HG02763 (cell line): ENCODE measurements around the gene HS3ST5.
A peak's percentile ranks its signal among the peaks of the same experiment; 100 is the strongest.
"Not testable (repeated sequence)": the region's sequence is repeated elsewhere in the genome, so short reads cannot be mapped to it uniquely, and the experiment has no call there.

Experiments used
- ATAC-seq: cut with Tn5 transposase; IDR thresholded peaks from one replicate; pipeline ENCODE4 v1.9.1; 2021; ENCODE audit warnings: mild to moderate bottlenecking, moderate library complexity; ENCODE audit not compliant: unreplicated experiment

The HS3ST5 gene

GRCh38 chr6:114280239-114280982, 62.4 kb downstream of the HS3ST5 start:
- no peak for ATAC-seq

DNA sequence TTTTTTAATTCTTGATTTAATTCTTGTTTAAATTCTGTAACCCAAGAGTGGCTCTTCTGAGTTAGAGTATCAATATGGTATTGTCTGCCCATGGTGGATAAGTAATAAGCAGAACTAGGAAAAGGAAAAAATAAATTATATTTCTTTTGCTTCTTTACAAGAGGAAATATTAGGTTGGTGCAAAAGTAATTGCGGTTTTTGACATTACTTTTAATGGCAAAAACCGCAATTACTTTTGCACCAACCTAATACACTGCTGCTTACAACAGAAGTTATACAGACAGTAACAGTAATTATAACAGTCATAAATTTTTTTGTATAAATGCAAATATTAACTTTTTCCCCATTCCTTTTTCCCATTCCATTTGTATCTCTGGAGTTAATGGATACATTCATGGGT, 65.6 kb downstream of the HS3ST5 start:
- ATAC-seq = no peak

GRCh38 chr6:114276783-114277182, 66.0 kb downstream of the HS3ST5 start:
- ATAC-seq = no peak

GRCh38 chr6:114274836-114275235, 68.0 kb downstream of the HS3ST5 start:
- ATAC-seq = no peak

DNA sequence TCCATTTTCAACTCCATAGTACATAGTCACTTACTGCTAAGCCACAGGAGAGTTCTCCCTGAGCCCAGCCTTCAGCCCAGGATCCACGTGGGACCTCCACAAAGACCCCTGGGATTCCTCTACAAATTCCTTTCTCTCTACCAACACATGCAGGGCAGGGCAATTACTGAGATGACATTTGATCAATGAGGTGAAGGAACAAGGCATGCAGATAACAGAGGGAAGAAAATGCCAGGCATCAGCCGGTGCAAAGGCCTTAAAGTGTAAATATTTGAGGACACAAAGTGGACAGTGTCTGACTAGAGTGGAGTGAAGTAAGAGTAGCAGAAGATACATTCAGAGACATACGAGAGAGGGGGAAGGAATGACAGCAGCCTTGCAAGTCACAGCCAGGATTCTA, 70.2 kb downstream of the HS3ST5 start:
- no peak for ATAC-seq

DNA sequence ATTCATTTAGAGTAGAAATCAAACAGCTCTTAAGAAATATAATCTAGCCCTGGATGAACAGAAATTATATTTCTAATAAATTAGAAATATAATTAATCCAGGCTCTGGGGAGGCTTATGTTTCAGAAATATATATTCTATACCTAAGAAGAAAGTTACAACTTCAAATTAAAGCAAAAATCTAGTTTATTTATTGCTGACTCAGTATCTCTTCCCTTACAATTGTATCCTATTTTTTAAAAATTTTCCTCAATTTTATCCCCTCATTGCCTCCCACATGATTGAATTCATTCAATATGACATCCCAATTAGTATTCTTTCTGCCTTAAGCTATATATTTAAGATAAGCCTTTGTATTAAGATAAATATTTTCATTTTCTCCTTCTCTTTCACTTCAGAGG, 71.4 kb downstream of the HS3ST5 start:
- ATAC-seq = no peak

DNA sequence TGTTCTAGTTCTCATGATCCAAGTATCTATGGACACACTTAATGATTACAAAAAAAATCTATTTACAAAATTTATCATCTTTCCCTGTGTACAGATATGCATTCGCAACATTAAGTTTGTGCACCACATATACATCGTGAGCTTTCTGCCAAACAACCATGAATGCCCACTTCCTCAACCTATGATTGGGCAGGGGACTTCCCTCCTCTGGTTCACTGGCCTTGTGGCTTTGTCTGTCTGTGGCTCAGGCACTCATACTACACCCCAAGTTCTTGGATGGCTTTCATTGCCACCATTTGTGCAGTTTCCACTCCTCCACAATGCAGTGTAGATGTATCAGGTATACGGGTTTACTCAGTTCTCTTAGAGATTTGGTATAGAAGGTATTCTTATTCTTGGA, 74.9 kb downstream of the HS3ST5 start:
- peak; percentile 66 for ATAC-seq

GRCh38 chr6:114260810-114261209, 82.0 kb downstream of the HS3ST5 start:
- ATAC-seq = no peak

DNA sequence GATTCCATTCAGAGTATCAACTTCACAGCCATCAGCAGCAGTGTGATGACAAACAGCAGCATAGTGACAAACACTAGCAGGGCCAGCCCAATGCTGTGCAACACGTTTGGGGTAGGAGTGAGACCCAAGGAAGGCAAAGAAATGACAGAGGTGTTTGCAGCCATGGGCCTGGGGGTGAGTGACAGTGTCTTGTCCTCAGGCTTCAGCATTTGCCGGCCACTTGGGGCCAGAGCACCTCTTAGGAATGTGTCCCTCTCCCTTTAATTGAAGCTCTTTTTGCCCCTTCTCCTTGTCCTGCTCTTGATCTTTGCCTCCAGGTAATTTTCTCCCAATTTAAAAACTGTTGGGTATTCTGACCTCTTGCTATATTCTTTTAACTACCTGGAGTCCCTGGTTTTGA, 84.4 kb downstream of the HS3ST5 start:
- ATAC-seq = no peak

DNA sequence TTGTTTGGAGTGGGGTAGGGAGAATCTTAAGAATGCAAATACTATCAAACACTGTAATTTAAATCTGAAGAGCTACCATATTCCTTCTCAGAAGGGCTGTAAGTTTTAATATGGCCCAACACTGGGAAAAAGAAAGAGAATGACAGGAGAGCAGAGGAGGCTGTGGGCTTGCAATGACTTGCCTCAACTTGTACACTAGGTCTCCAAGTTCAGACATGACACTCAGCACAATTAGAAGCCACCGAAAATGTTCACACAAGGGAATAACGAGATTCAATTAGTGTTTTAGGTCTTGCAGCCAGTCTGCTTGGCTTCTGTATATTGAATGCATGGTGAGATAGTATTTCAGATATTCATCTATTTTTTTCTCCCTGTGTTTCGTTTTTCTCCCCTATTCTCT, 89.4 kb downstream of the HS3ST5 start:
- ATAC-seq = no peak

DNA sequence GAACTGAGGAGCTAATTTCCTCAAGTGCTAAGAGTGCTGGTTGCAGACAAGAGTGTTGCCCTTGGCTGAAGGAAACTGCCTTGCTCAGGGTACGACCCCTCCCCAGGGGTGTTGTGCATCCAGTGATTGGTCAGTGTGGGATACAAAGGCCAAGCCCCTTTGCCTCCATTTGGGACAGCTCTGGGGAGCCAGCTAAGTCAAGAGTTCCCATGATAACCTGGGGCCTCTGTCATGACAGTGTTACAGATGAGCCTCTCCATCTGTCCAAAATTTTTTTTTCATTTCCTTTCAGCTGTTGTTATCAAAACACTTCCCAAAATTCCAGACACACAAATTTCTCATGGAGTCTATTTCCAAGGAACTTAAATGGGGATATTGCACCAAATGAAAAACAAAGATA, 93.3 kb downstream of the HS3ST5 start:
- no peak for ATAC-seq

DNA sequence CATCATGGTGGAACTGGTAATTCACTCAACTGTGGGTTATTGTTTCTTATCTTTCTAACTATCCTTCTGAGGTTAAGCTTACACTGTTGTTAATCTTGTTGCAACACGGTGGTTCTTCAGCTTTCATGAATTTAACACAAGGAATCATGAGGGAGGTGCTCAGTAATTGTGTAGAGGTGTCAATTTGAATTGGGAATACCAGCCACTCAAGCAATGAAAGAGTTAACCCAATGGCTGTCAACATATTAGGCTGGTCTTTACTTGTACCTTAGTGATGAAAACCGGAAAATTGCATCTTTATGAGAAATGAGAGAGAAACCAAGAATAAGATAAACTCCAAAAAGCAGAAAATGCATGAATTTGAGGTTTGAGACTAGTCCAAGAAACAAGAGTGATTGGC, 95.7 kb downstream of the HS3ST5 start:
- ATAC-seq = no peak

GRCh38 chr6:114240796-114241195, 102.0 kb downstream of the HS3ST5 start:
- no peak for ATAC-seq

GRCh38 chr6:114228675-114229074, 114.1 kb downstream of the HS3ST5 start:
- no peak for ATAC-seq

DNA sequence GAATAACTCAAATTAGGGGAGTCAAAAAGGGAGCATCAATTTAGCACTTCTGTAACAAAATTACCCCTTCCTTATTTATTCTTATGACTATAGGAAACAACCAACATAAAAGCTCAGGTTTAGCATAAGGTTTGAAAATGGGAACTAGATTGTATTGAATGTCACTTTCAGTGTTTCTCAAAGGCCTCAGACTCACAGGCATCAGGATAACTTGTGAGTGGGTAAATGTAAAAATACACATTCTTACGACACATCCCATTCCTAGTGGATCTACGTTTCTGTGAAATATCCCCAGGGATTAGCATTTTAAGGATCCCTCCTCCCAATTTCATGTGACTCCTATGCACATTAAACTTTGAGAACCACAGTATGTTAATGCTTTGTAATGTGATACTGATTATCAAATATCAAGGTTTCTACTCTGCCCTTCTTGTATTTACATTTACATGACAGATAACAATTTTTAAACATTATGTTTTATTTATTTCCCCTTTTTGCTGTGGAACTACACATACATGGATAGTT, 114.8 kb downstream of the HS3ST5 start:
- ATAC-seq = no peak

DNA sequence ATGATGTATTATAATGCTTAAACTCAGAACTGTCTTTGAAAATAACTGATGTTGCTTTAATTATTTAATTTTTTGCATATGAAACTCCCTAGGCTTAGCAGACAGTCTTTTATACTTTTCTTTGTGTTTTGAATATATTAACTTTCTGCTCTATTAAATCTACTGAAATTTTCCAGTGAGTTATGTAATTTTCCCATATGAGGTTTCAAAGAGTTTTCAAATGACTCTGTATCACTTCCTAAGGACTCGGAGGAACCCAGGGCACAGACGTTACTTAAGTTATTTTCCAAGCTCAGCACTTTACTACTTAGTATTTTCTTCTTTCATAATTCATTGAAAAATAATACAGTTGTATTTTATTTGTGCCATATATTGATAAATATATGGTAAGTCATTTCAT, 122.6 kb downstream of the HS3ST5 start:
- ATAC-seq = no peak

- ATAC-seq = no peak
Measured at GRCh38 chr6:114218437-114219340, 124.1 kb downstream of the HS3ST5 start.

- not testable (repeated sequence) for ATAC-seq
Measured at GRCh38 chr6:114217996-114218395, 124.8 kb downstream of the HS3ST5 start.

DNA sequence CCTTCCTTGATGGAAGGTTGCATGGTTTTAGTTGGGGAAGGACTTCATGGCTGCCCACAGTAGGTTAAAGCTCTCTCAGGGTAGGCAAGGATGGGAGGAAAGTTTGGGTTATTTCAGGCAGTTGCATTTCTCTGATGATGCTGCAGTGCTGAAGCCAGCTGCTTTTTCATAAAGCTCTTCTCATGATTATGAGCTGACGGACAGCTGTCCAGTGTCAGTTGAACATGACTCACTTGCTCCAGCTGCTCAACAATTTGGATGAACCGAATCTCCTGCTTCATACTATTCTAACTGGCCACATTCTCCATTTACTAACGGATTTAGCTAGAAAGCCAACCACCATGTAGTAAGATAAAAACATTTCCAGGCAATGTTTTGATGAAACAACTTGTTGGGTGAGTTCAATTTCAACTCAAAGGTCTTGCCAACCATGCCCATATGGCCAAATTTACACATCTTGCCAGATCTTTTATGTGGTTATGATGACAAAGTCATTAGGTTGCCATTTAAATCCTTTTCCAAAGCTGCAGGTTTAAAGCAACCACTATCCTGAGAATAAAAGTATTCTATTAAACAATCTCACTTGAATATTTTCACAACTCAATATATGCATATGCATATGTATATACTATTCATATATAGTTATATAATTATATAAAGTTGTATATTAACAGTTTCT, 125.9 kb downstream of the HS3ST5 start:
- ATAC-seq = no peak

DNA sequence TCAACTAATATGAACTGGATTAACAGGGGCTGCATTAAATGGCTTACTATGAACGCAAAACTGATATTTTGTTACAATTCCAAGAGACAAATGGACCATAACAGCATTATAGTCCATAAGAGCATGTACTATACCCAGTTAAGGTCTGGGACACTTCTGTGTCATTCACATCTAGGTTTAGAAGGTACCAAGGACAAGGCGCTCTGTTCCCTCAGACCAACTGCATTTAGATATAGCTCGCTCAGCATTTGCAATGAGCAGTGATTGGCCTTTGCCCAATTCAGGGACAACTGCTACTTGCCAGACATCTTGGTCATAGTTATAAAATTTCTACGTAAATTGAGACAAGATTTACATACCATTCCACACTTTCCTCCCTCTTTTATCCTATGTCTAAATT, 132.4 kb downstream of the HS3ST5 start:
- ATAC-seq = no peak

GRCh38 chr6:114203460-114203859, 139.4 kb downstream of the HS3ST5 start:
- no peak for ATAC-seq
